ENCODE results near the gene PKHD1. TPM values are rescaled to one million over a fixed set of nuclear protein-coding genes. Genes with fewer than 3 reads are reported as not detected.

The PKHD1 gene
- total and polyA plus RNA-seq, 11 donors, result 0.02 to 0.04 TPM; not detected in 9

DNA sequence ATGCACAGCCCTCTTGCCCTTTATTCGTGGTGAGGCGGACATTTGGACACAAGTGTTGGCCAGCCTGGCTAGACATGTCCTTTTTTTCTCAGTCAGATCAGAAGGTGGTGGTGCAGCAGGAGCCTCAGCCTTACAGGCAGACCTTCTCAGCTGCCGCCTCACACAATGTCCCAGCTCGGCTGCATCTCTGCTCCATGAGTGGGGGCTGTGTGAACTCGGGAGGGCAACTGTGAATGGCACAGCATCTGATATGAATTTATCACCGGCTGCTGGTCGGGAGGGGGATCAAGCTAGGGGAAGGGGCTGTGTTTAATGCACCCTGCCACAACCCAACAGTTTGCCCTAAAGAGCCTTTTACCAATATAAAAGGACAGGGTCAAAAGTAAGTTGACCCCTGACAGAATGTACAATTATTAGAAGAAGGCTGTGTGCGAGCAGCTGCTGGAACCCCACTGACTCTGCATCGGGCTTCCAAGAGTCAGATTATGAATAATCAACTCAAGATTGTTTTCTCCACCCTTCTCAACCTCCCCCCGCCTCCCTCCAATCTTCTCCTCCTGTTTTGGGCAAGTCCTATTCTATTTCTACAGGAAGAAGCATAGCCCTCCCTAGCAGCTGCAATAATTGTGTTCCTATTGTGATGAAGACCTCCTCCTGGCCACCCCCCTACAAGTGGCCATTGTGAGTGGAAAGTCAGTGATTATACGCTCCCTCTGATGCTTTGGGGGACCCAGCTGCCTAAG lies 245.2 kb downstream of the PKHD1 start:
- no peak overlapping the region for H3K27ac ChIP-seq
- intact Hi-C loops (cut with DNase I), result loop anchor here in 1 of 10 donors (1.0 kb wide), 1 partner anchor 13 kb away; no protein-coding TSS in a partner anchor
- H3K27me3 ChIP-seq, result no peaks in the 10 kb centered on the region
- no peak overlapping the region for H3K4me3 ChIP-seq
- 52 to 69% (median 56%) methylated on average over 11 of the region's 11 CpGs for WGBS, 4 donors
- no peak for DNase-seq
- ATAC-seq, result no peak
- no peaks in the 10 kb centered on the region for H3K36me3 ChIP-seq
- no peaks in the 10 kb centered on the region for H3K4me1 ChIP-seq
- H3K9me3 ChIP-seq, result no peaks in the 10 kb centered on the region
- TF ChIP-seq, protein P1, sequence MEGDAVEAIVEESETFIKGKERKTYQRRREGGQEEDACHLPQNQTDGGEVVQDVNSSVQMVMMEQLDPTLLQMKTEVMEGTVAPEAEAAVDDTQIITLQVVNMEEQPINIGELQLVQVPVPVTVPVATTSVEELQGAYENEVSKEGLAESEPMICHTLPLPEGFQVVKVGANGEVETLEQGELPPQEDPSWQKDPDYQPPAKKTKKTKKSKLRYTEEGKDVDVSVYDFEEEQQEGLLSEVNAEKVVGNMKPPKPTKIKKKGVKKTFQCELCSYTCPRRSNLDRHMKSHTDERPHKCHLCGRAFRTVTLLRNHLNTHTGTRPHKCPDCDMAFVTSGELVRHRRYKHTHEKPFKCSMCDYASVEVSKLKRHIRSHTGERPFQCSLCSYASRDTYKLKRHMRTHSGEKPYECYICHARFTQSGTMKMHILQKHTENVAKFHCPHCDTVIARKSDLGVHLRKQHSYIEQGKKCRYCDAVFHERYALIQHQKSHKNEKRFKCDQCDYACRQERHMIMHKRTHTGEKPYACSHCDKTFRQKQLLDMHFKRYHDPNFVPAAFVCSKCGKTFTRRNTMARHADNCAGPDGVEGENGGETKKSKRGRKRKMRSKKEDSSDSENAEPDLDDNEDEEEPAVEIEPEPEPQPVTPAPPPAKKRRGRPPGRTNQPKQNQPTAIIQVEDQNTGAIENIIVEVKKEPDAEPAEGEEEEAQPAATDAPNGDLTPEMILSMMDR (IDR thresholded peaks at IDR 0.05), result no peak
- no peak for TF ChIP-seq POLR2A (IDR thresholded peaks at IDR 0.05)

- no peak for TF ChIP-seq POLR2A (IDR thresholded peaks at IDR 0.05)
- TF ChIP-seq, protein P1 (IDR thresholded peaks at IDR 0.05), result no peak
- Histone ChIP-seq H3K4me3 (no peak overlapping the region), H3K9me3 (no peaks in the 10 kb centered on the region), H3K4me1 (no peaks in the 10 kb centered on the region), H3K36me3 (no peaks in the 10 kb centered on the region), H3K27me3 (no peaks in the 10 kb centered on the region), H3K27ac (no peak overlapping the region)
- DNase-seq (no peak), ATAC-seq (no peak)
- intact Hi-C loops (cut with DNase I), result loop anchor here in 1 of 10 donors (1.0 kb wide), 1 partner anchor 12 kb away; no protein-coding TSS in a partner anchor
- WGBS, 4 donors, result 75 to 84% (median 84%) methylated on average over 2 of the region's 2 CpGs
Measured at GRCh38 chr6:51841626-51842025, 245.8 kb downstream of the PKHD1 start.

DNA sequence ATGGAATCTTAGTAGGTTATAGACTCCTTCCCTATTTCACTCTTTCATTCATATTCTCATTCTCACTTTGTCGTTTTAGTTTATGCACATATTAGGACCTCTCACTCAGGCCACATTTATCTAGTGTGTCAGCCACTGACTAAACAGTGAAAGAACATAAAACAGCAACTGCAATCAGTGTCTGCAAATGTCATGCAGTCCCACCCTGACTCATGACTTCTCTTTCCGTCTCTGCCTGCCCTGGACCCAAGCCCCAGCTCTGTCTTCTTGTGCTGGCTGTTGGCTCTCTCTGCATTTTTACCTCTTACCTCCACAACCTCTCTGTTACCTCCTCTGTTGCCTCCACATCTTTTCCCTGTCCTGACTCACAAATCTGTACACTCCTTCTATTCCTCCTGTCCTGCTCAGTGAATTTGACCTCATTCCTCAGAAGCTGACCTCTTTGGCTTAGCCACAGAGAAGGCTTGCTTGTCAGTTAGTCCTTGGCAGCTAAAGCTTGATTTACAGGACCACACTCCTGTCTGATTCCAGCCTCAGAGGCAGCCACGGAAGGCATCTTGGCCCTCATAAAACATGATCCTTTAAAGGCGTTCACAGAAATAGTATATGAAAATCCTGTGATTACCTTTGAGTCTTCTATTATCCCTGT lies 247.6 kb downstream of the PKHD1 start:
- no peaks in the 10 kb centered on the region for H3K27me3 ChIP-seq
- no peak for TF ChIP-seq POLR2A (IDR thresholded peaks at IDR 0.05)
- TF ChIP-seq, protein P1 (IDR thresholded peaks at IDR 0.05), result no peak
- no peak overlapping the region for H3K4me3 ChIP-seq
- no peaks in the 10 kb centered on the region for H3K36me3 ChIP-seq
- H3K9me3 ChIP-seq, result no peaks in the 10 kb centered on the region
- intact Hi-C loops (cut with DNase I), result no loop called here
- H3K27ac ChIP-seq, result no peak overlapping the region
- H3K4me1 ChIP-seq, result no peaks in the 10 kb centered on the region
- ATAC-seq (no peak), DNase-seq (no peak)
- 30 to 41% (median 33%) methylated on average over 4 of the region's 4 CpGs for WGBS, 4 donors

GRCh38 chr6:51830666-51831065 lies 256.7 kb downstream of the PKHD1 start:
- intact Hi-C loops (cut with DNase I), result no loop called here
- WGBS, 4 donors, result 27 to 44% (median 37%) methylated on average over 1 of the region's 1 CpG

More at GRCh38 chr6:51830666-51831065, 256.7 kb downstream of the PKHD1 start:
- Histone ChIP-seq H3K27me3 (no peaks in the 10 kb centered on the region), H3K27ac (no peak overlapping the region), H3K36me3 (no peaks in the 10 kb centered on the region), H3K4me1 (no peaks in the 10 kb centered on the region), H3K4me3 (no peak overlapping the region), H3K9me3 (no peaks in the 10 kb centered on the region)
- ATAC-seq (no peak), DNase-seq (no peak)
- TF ChIP-seq, protein P1 (IDR thresholded peaks at IDR 0.05), result no peak
- TF ChIP-seq POLR2A (IDR thresholded peaks at IDR 0.05), result no peak

Measured in heart left ventricle (tissue), 16 donors.